SHP77 treated with DMSO at 0.1 percent for 48 hours (cell line): Measurements from ENCODE around the gene DNM2.
"Not testable (repeated sequence)": the region's sequence is repeated elsewhere in the genome, so short reads cannot be mapped to it uniquely, and the experiment has no call there.

ENCODE experiments used
- DNase-seq: peaks from one replicate; lab custom pipeline; 2025; lab: John Stamatoyannopoulos, UW

The DNM2 gene

DNA sequence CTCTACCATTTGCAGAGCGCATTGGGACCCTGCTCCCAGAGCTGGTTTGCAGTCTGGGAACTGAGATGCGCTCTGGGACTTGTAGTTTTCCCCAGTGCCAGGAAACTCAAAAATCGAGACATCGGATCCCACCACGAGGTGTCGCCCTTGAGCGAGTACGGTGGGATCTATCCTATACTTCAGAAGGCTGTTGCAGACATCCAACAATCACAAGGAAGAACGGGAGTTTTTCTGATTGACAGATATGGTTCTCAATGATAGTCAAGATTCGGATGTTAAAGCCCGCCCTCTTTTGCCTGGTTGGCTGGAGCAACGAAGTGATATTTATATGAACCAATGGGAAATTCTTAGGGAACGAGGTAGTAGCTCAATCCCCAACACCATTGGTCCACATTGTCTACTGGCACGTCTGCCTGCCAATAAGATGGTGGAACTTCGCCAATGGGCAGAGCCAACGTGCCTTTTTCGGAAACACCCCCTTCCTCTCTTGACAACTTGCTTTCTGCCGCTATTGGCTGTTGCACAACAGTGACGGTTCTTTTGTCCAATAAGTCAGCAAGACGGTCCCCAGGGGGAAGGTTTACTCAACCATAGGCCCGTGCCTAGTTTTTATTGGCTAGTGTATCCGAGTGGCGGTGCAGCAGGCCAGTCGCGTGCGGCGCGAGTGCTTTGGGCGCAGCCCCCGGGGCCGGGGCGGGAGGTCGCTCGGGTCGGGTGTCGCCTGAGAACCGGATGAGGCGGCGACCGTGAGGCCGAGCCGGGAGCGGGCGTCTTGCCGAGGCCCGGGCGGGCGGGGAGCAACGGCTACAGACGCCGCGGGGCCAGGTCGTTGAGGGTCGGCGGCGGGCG lies at the start of gene DNM2:
Gene DNM2 (plus strand): TSS at position 724 of the 849 bp plus-strand sequence. CDS start 164 bp downstream, outside the sequence.
- DNase-seq: peak; percentile 100

DNA sequence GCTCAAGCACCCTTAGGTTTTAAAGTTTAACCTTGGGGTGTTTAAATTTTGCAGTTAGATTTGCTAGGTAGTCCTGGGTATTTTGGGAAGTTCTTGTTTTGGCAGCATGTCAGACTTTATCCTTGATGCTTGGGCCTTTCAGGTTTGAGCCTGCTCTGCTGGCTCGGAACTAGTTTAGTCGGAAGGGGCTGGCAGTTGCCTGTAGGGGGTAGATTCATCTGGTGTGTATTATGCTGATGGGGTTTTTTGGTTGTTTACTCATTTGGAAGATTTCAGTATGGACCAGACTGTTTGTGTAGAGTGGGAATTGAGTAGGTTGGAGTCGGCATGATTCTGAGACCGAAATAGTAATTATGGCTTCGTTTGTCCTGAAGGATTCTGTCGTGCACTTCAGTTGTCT lies 48.6 kb upstream of the DNM2 start:
- no peak for DNase-seq

DNA sequence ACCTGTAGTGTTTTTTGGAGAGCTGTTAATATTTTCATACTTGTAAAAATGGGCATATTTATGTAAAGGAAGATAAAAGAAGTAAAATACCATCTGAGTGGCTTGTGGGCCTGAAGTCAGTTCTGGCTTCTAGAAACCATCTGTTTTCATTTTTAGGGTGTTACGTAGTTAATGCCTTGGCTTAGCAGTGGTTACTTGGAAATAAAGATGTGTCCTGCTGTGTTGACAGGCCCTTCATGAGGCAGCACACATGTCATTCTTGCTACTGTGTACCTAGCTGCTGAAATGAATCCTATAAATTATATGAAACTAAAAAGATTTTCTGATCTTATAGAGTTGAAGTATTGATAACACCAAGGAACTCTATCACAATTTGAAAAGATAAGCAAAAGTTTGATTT lies 47.7 kb upstream of the DNM2 start:
- DNase-seq: no peak

DNA sequence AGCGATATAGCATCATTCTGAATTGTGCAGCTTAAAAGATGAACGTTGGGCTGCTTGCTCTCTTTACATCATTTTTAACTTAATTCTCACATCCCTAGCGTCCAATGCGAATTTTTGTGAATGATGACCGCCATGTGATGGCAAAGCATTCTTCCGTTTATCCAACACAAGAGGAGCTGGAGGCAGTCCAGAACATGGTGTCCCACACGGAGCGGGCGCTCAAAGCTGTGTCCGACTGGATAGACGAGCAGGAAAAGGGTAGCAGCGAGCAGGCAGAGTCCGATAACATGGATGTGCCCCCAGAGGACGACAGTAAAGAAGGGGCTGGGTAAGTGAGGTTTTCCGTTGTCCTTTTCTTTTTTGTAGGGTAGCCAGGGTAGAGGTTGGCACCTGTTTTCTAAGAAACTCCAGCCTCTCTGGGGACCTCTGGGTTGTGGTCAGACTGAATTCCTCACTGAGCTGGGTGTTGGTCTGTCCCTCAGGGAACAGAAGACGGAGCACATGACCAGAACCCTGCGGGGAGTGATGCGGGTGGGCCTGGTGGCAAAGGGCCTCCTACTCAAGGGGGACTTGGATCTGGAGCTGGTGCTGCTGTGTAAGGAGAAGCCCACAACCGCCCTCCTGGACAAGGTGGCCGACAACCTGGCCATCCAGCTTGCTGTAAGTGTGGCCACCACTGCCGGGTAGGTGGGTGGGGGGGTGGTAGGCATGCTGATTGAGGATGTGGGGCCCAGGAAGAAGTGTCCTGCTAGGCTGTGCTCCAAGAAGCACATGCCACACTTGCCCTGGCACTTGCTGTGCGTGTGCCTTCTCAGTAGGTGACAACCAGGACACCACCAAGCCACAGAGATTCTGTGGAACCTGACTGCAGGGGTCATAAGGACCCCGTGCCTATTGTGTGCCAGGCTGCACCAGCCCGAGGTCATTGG lies 46.7 kb upstream of the DNM2 start:
- no peak for DNase-seq

DNA sequence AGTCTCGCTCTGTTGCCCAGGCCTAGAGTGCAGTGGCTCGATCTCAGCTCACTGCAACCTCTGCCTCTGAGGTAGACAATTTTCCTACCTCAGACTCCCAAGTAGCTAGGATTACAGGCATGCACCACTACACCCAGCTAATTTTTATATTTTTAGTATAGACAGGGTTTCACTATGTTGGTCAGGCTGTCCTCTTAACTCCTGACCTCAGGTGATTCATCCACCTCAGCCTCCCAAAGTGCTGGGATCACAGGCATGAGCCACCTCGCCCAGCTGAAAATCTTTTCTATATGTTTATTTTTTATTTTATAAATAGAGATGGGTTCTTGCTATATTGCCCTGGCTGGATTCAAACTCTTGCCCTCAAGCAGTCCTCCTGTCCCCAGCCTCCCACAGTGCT lies 46.0 kb upstream of the DNM2 start:
- not testable (repeated sequence) for DNase-seq

DNA sequence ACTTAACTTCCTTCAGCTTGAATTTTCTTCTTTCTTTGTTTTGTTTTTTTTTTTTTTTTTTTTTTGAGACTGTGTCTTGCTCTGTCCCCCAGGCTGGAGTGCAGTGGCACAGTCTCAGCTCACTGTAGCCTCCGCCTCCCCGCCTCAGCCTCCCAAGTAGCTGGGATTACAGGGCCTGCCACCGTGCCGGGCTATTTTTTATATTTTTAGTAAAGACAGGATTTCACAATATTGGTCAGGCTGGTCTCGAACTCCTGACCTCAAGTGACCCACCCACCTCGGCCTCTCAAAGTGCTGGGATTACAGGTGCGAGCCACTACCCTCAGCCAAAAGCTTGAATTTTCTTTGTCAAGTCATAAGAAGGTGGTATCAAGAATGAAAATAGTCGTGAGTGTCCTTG lies 42.7 kb upstream of the DNM2 start:
- not testable (repeated sequence) for DNase-seq

DNA sequence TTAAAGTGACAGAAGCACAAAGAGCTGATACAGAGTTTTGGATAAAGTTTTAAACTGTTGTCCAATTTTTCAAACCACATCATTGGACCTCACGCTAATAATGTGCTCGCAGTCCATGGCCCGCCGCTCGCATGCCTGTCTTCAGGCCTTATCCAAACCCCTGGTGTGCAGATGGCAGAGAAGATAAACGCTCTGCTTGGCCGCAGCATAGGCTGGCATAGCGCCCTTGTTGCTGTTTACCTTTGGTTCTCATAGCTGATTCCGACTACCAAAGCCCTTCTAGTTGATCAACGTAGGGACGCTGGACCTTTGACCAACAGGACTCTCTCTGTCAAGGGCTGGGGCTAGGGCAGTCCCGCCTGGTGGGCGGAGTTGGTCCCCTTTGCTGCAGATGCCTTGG lies 40.1 kb upstream of the DNM2 start:
- DNase-seq: no peak

DNA sequence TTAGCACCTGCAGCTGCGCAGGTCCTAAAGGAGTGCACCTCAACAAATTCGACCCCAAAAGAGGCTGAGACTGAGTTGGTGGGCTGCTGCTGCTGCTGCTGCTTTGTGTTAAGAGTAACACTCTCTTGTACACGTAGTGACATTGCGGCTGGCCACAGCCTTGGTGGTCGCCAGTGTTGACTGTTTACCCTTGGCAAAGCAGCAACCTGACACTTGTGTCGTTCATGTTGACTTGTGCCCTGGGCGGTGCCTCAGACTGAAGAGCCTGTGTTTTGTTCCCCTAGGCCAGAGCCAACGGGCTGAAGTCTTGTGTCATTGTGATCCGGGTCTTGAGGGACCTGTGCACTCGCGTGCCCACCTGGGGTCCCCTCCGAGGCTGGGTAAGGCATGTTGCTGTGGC lies 39.1 kb upstream of the DNM2 start:
- DNase-seq: no peak

DNA sequence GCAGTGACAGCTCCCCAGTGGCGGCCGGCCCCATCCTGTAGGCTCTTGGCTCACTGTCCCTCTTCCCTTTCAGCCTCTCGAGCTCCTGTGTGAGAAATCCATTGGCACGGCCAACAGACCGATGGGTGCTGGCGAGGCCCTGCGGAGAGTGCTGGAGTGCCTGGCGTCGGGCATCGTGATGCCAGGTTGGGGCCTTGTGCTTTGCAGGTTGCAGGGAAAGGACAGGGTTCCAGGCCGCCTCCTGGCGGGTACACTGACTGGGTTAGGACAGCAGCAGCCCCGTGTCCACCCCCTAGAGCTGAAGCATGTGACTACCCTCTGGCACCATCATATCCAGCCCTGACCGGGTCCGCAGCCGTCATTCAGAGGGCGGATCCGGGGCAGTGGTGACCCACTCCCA lies 38.1 kb upstream of the DNM2 start:
- DNase-seq: no peak

DNA sequence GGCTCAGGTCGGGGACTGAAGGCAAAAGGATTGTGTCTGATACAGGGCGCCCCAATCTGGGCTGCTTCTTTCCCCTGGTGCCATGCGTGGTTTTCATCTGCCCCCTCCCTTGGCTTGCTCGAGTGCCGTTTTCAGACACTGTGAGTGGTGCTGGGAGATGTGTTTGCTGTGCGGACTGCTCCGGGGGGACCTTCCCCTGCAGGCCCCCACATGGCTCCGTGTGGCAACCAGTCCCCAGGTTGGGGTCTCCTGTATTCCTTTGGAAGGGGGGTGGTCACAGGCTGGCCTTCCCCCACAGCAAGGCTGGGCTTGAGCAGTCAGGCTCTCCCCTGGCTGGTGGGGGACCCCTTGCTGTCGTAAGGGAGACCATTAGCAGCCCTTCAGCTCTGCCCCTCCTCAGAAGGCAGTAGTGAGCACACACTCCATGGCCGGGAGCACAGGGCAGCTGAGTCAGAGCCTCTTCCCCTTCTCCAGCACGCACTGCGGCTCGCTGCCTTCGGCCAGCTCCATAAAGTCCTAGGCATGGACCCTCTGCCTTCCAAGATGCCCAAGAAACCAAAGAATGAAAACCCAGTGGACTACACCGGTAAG lies 37.2 kb upstream of the DNM2 start:
- DNase-seq: no peak

DNA sequence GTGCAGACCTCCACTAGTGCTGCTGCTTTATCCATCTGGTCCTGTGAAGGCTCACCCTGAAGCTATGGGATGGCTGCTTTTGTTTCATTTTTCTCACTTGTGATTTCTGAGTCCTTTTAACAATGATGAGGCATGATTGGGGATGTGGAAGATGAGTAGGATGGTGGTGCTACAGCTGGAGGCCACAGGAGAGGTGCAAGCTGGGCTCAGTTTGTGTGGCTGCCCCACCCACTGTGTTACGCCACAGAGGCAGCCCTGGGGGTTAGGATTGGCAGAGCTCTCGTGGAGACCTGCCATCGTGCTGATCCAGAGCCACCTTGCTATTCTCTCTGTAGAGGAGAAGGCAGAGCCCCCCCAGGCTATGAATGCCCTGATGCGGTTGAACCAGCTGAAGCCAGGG lies 36.2 kb upstream of the DNM2 start:
- no peak for DNase-seq

DNA sequence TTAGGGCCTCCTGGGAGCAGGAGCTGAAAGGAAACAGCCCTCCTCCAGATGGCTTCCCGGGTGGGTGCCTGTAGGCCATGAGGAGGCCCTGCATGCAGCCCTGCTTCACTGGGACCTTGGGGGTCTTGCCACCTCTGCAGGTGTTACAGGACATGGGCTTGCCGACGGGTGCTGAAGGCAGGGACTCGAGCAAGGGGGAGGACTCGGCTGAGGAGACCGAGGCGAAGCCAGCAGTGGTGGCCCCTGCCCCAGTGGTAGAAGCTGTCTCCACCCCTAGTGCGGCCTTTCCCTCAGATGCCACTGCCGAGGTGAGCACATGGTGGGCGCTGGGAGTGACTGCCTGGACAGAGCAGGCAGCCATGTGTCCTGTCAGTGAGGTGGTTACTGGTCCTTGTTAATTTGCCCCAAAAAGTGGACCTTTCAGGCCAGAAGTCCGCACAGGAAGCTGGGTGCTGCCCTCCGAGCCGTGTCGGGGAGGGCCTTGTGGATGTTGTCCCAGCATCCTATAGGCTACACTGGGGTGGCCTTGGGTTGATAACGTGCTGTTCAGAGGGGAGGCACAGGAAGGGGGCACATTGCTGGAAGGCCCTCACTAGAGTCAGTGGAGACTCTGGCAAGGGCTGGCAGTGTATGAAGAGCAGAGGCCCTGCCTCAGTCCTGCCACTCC lies 35.3 kb upstream of the DNM2 start:
- DNase-seq: no peak

DNA sequence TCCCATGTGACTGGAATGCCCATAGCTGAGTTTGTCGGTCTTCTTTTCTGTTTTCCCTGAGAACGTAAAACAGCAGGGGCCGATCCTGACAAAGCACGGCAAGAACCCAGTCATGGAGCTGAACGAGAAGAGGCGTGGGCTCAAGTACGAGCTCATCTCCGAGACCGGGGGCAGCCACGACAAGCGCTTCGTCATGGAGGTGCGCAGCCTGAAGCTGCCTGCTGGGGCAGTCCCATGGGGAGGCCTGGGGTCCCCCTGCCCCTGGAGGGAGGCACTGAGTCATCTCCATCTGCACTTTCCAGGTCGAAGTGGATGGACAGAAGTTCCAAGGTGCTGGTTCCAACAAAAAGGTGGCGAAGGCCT lies 34.8 kb upstream of the DNM2 start:
- no peak for DNase-seq

DNA sequence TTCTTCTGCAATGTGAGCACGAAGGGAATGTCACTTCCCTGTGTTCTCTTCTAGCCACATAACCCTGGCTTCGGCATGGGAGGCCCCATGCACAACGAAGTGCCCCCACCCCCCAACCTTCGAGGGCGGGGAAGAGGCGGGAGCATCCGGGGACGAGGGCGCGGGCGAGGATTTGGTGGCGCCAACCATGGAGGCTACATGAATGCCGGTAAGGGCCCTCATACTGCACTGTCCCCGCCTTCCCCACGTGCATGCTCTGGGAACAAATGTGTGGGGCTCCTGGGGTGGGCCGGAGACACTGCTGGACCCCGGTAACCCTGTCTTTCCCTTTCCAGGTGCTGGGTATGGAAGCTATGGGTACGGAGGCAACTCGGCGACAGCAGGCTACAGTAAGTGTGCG lies 34.3 kb upstream of the DNM2 start:
- no peak for DNase-seq

DNA sequence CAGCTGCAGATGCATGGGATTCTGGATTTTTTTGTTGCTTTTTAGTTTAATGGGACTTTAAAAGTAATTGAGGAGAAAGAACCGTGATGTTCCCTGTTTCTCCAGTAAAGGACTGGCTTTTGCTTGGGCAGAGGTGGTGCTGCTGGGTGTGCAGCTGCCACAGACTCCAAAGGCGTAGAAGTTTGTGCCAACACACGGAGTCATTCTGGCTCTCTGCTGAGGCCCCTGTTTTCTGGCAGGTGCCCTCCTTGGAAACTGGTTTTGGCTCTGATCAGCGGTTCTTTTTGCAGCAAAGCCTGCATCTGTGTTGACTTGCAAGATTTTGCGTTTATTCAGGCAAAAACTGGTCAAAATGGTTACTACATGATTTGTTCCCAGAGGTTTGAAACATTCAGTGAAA lies 32.7 kb upstream of the DNM2 start:
- DNase-seq: no peak

DNA sequence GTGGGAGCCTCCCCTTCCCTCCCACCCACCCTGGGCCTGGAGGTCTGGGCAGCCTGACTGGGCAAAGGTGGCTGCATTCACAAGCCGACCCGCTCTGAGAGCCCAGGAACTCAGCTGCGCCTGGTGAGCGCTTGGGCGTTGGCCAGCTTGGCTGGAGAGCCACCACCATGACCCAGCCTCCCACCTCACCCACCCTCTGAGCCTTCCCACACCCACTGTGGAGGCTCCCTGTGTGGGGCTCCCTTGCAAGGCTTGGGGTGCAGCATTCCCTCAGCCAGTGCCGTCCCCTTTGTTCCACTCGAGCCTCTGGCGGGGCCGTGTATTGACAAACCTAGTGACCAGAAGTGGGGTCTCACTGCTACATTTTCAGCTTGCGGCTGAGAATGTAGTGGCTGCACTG lies 31.7 kb upstream of the DNM2 start:
- DNase-seq: no peak

DNA sequence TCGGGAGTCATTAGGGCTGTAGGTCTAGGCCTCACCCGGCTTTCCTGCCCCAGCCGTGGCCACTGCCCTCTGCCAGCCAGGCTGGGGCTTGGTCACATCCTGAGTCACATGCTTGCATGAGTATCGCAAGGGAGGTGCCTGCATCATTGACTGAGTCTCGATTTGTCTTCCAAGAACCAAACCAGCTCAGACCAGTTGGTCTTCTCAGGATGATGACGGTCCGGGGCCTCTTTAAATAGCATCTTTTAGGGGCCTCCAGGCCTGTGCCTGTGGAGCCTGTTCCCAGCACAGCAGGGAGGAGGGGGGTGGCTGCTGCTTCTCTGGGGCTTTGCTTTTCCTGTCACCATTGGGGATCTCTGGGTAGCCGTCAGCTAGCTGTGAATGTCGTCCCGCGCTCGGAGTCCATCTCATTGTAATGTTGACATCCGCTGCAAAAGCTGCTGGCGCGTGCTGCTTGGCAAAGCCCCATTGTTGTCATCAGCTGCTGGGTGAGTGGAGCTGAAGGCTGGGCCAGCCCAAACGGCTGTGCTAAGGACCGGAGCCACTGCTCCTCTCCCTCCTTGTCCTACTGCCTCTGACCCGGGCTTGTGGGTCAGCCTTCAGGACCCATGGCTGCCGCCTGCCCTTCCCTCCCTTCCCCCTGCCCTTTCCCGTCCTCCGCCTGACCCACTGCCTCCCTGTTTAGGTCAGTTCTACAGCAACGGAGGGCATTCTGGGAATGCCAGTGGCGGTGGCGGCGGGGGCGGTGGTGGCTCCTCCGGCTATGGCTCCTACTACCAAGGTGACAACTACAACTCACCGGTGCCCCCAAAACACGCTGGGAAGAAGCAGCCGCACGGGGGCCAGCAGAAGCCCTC lies 31.0 kb upstream of the DNM2 start:
- DNase-seq: no peak

DNA sequence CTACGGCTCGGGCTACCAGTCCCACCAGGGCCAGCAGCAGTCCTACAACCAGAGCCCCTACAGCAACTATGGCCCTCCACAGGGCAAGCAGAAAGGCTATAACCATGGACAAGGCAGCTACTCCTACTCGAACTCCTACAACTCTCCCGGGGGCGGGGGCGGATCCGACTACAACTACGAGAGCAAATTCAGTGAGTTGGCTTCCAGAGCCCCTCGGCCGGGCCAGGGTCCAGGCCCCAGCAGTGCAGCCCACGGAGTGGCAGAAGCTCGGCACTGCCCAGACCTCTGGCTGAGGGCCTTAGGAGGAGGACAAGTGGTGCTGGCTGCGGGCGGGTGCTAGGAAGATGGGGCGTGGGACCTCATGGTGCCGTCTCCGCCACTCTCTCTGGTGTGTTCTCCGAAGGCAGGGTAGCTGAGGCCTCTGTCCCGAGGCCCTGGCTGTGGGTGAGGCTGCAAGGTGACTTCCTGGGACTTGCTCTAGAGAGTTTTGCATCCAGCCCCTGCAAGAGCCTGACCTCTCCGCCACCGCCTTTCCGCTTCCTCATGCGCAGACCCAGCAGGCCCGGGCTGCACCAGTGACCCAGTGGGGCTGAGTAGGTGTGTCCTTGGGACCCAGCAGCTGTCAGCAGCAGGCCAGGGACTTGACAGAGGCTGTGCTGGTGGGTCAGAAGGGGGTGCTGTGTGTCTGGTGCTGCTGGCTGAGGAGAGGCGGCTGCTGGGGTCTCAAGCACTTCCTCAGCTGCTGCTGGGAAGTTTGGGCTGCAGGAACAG lies 30.2 kb upstream of the DNM2 start:
- no peak for DNase-seq

DNA sequence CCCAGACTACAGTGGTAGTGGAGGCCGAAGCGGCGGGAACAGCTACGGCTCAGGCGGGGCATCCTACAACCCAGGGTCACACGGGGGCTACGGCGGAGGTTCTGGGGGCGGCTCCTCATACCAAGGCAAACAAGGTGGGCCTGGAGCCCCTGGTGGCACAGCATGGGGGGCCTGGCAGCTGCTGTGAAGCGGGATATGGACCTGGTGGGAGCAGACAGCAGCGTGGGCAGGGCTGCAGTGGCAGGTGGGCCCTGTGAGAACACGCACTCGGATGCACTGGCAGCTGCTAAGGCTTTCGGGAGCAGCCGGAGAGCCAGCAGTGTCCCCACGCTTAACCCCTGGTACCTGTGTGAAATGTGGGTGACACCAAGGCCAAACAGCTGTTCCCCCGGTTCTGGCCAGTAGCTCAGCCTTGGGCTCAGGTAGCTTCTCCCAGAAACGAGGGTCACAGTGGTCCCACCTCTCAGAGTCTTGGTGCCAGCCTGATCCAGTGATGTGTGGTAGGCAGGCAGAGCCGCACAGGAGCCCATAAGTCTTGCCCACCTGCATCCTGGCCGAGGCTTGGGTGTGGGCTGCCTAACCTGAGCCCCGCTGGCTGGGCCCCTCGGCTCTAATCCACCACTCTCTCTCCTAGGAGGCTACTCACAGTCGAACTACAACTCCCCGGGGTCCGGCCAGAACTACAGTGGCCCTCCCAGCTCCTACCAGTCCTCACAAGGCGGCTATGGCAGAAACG lies 29.2 kb upstream of the DNM2 start:
- no peak for DNase-seq

DNA sequence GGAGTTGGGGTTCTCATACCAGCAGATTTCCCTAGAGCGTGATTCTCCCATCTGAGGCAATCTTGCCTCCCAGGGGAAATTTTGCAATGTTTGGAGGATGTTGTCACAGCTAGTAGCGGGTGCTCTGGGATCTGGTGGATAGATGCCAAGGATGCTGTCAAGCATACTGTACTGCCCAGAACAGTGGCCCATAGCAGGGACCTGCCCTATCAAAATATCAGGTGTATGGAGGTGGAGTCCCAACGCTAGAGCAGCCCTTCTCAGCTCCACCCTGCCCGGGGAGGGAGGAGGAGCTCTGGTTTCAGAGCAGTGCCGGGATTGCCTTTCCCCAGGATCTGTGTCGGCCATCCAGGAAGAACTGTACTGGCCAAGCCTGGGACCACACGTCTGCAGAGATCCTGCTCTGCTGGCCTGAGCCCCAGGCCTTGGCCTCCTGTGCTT lies 27.5 kb upstream of the DNM2 start:
- DNase-seq: no peak
